HCT116 (cell line): ENCODE data around the gene SLC1A1. TPM values are rescaled to one million over a fixed set of nuclear protein-coding genes. Genes with fewer than 3 reads are reported as not detected.

Source experiments
- ATAC-seq: fragments of 200-7000 bp; cut with Tn5 transposase; 2 replicates; pipeline ENCODE4 v1.9.1; 2020; ENCODE audit warnings: mild to moderate bottlenecking, moderate library complexity
- BruUV-seq: library from RNA; stranded (reverse); fragments of 400-500 nt; replicated peaks from 2 replicates; lab custom pipeline; 2021; lab: Mats Ljungman, UMichigan
- CTCF ChIA-PET: fragments of 300-600 bp; sonication (Branson Sonifier 250); formaldehyde crosslinking; loops from one replicate; lab custom pipeline; 2021; ENCODE audit warnings: antibody characterized with exemption; lab: Charles Lee
- POLR2A ChIA-PET: fragments of 300-600, 350-600 bp; sonication (Branson Sonifier 250); formaldehyde crosslinking; loops from one replicate; lab custom pipeline; 2021; ENCODE audit warnings: antibody characterized with exemption; lab: Charles Lee
- RAD21 ChIA-PET, 2 experiments: fragments of 300-600 bp; sonication (Branson Sonifier 250); formaldehyde crosslinking; loops; one replicate each; lab custom pipeline; 2023; ENCODE audit warnings: low total read pairs in 2 of 2; ENCODE audit not compliant: uncharacterized antibody in 2 of 2, unreplicated experiment in 2 of 2, low non-redundant PET in 1 of 2; lab: Charles Lee
- DNase-seq: peaks from one replicate; pipeline ENCODE4 v3.0.0-alpha.2; 2010; ENCODE audit warnings: low read depth, low spot score
- H2AFZ ChIP-seq: fragments of 200-600 bp; shearing (Covaris generic), sonication (generic); 2 replicates; pipeline ENCODE4 v1.6.1; 2017; ENCODE audit warnings: low read depth, mixed run types, mixed read lengths, antibody characterized with exemption, low read length; ENCODE audit not compliant: poor library complexity, severe bottlenecking
- H3K27ac ChIP-seq: 2 replicates; pipeline ENCODE4 v1.5.1; 2012; ENCODE audit warnings: low read depth, low read length
- H3K27me3 ChIP-seq: fragments of 200-600 bp; sonication (generic); 2 replicates; pipeline ENCODE4 v1.6.1; 2016; ENCODE audit warnings: mixed run types, low read length, mixed read lengths; ENCODE audit not compliant: insufficient read depth
- H3K36me3 ChIP-seq, 2 experiments: fragments of 200-500 bp in 1 of 2; fragments of 200-600 bp in 1 of 2; sonication (Bioruptor generic) in 1 of 2; sonication (generic) in 1 of 2; 2 replicates each; pipeline versions ENCODE4 v1.5.1 to v1.6.1; 2014 to 2016; ENCODE audit warnings: low read length in 2 of 2, inconsistent platforms in 1 of 2, mixed read lengths in 1 of 2, mixed run types in 1 of 2; ENCODE audit not compliant: insufficient read depth in 2 of 2, control insufficient read depth in 1 of 2
- H3K4me1 ChIP-seq, 2 experiments: fragments of 200-600 bp in 1 of 2; sonication (generic) in 1 of 2; 2 replicates each; pipeline versions ENCODE4 v1.5.1 to v1.6.1; 2012 to 2017; ENCODE audit warnings: low read length in 2 of 2, inconsistent platforms in 1 of 2, mild to moderate bottlenecking in 1 of 2, mixed read lengths in 1 of 2, mixed run types in 1 of 2, moderate library complexity in 1 of 2; ENCODE audit not compliant: insufficient read depth in 2 of 2, control insufficient read depth in 1 of 2
- H3K4me2 ChIP-seq: fragments of 200-600 bp; sonication (generic); 2 replicates; pipeline ENCODE4 v1.6.1; 2017; ENCODE audit warnings: mixed run types, low read length, mixed read lengths
- H3K4me3 ChIP-seq, 2 experiments: fragments of 200-600 bp in 1 of 2; sonication (generic) in 1 of 2; replicated peaks in 1 of 2; 2 replicates each; pipeline ENCODE4 v1.5.1; 2011 to 2016; ENCODE audit warnings: low read length in 2 of 2, control low read depth in 1 of 2, low read depth in 1 of 2, mild to moderate bottlenecking in 1 of 2, mixed read lengths in 1 of 2, mixed run types in 1 of 2
- H3K79me2 ChIP-seq: fragments of 200-600 bp; sonication (generic); 2 replicates; pipeline ENCODE4 v1.6.1; 2017; ENCODE audit warnings: mild to moderate bottlenecking, mixed run types, low read length, moderate library complexity, mixed read lengths; ENCODE audit not compliant: insufficient read depth
- H3K9ac ChIP-seq: fragments of 200-600 bp; sonication (generic); 2 replicates; pipeline ENCODE4 v1.6.1; 2016; ENCODE audit warnings: low read length, mixed read lengths
- H3K9me2 ChIP-seq: fragments of 200-600 bp; sonication (generic), shearing (Covaris generic); 2 replicates; pipeline ENCODE4 v1.6.1; 2017; ENCODE audit warnings: mixed run types, mild to moderate bottlenecking, moderate library complexity; ENCODE audit not compliant: insufficient read depth
- H3K9me3 ChIP-seq, 2 experiments: fragments of 200-500 bp in 1 of 2; fragments of 200-600 bp in 1 of 2; sonication (Bioruptor generic) in 1 of 2; sonication (generic) in 1 of 2; 2 replicates each; pipeline ENCODE4 v1.6.1; 2014 to 2017; ENCODE audit warnings: low read length in 2 of 2, mixed read lengths in 2 of 2, inconsistent platforms in 1 of 2, low read depth in 1 of 2, mild to moderate bottlenecking in 1 of 2, mixed run types in 1 of 2, moderate library complexity in 1 of 2; ENCODE audit not compliant: control insufficient read depth in 1 of 2, insufficient read depth in 1 of 2
- H4K20me1 ChIP-seq: fragments of 200-600 bp; sonication (generic), shearing (Covaris generic); 2 replicates; pipeline ENCODE4 v1.6.1; 2017; ENCODE audit warnings: mixed run types, mild to moderate bottlenecking, moderate library complexity; ENCODE audit not compliant: insufficient read depth
- CBX3 ChIP-seq: IDR thresholded peaks from 2 replicates; pipeline ENCODE4 v1.6.1; 2012; ENCODE audit warnings: low read depth
- CEBPB ChIP-seq: IDR thresholded peaks from 2 replicates; pipeline ENCODE4 v1.6.1; 2012; ENCODE audit warnings: low read depth
- EGR1 ChIP-seq: IDR thresholded peaks from 2 replicates; pipeline ENCODE4 v1.6.1; 2012; ENCODE audit warnings: low read depth
- ELF1 ChIP-seq: IDR thresholded peaks from 2 replicates; pipeline ENCODE4 v1.6.1; 2012; ENCODE audit warnings: low read depth, borderline replicate concordance
- EZH2 ChIP-seq: fragments of 200-600 bp; sonication (generic); IDR thresholded peaks from 2 replicates; pipeline ENCODE4 v1.6.1; 2017; ENCODE audit warnings: antibody characterized with exemption, mixed run types
- EZH2phosphoT487 ChIP-seq: fragments of 200-600 bp; IDR thresholded peaks from 2 replicates; pipeline ENCODE4 v1.6.1; 2018; ENCODE audit warnings: antibody characterized with exemption, borderline replicate concordance
- JUND ChIP-seq: IDR thresholded peaks from 2 replicates; pipeline ENCODE4 v1.6.1; 2012
- POLR2A ChIP-seq: IDR thresholded peaks from 2 replicates; pipeline ENCODE4 v1.7.0; 2011; ENCODE audit warnings: borderline replicate concordance; ENCODE audit not compliant: insufficient read depth, insufficient read length; ENCODE audit errors: extremely low read depth
- POLR2AphosphoS5 ChIP-seq: IDR thresholded peaks from 2 replicates; pipeline ENCODE4 v1.6.1; 2011; ENCODE audit warnings: mild to moderate bottlenecking, low read depth, low read length, moderate library complexity
- RAD21 ChIP-seq: IDR thresholded peaks from 2 replicates; pipeline ENCODE4 v1.6.1; 2012; ENCODE audit warnings: low read depth, mild to moderate bottlenecking
- SIN3A ChIP-seq: IDR thresholded peaks from 2 replicates; pipeline ENCODE4 v1.6.1; 2012; ENCODE audit warnings: low read depth
- SP1 ChIP-seq: IDR thresholded peaks from 2 replicates; pipeline ENCODE4 v1.6.1; 2012; ENCODE audit warnings: low read depth
- SRF ChIP-seq: IDR thresholded peaks from 2 replicates; pipeline ENCODE4 v1.6.1; 2012; ENCODE audit warnings: low read depth
- YY1 ChIP-seq: IDR thresholded peaks from 2 replicates; pipeline ENCODE4 v1.6.1; 2011; ENCODE audit warnings: low read length, low read depth, moderate library complexity, mild to moderate bottlenecking; ENCODE audit not compliant: insufficient replicate concordance; ENCODE audit errors: extremely low read depth
- ZFX ChIP-seq: fragments of 450-650 bp; IDR thresholded peaks from 2 replicates; pipeline ENCODE4 v1.6.1; 2017
- intact Hi-C: fragments of 100-400 bp; cut with micrococcal nuclease; formaldehyde crosslinking; loops from 2 replicates; pipeline ENCODE4 v1.10.0; 2022
- total RNA-seq: library from RNA; stranded (reverse); gene quantifications from one replicate; pipeline ENCODE4 v1.2.1, GENCODE V29; 2021; ENCODE audit not compliant: unreplicated experiment
- TF ChIP-seq, protein P1 (sequence below), 3 experiments: fragments of 200-600 bp in 1 of 3; sonication (generic) in 1 of 3; IDR thresholded peaks in 2 of 3; conservative IDR thresholded peaks in 1 of 3; 2 replicates each; pipeline ENCODE4 v1.5.1; 2012 to 2017; ENCODE audit warnings: low read depth in 2 of 3, low read length in 2 of 3, antibody characterized with exemption in 1 of 3, borderline replicate concordance in 1 of 3, control low read depth in 1 of 3, mild to moderate bottlenecking in 1 of 3, mixed read lengths in 1 of 3, mixed run types in 1 of 3, moderate library complexity in 1 of 3; ENCODE audit not compliant: insufficient read depth in 1 of 3
- TF ChIP-seq, protein P2 (sequence below): IDR thresholded peaks from 2 replicates; pipeline ENCODE4 v1.6.1; 2012
- TF ChIP-seq, protein P3 (sequence below): IDR thresholded peaks from 2 replicates; pipeline ENCODE4 v1.6.1; 2011; ENCODE audit warnings: mild to moderate bottlenecking, low read length, moderate library complexity; ENCODE audit not compliant: insufficient replicate concordance; ENCODE audit errors: extremely low read depth

The SLC1A1 gene
- total RNA-seq, 1 experiment from 2014 or later = 6.8 TPM

DNA sequence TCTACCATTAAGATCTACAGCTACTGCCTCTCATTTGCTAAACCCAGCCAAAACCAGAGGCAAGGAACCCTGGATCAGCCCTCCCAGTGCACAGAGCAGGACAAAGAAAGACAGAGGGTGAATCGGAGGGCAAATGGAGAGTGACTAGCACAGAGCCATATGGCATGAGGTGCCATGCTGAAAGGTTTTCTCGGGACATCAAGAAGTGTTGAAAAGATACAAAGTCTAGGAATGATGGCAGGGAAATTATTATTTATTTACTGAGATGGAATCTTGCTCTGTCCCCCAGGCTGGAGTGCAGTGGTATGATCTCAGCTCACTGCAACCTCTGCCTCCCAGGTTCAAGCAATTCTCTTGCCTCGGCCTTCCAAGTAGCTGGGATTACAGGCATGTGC is 19.3 kb downstream of the SLC1A1 start:
- H3K9me2 ChIP-seq = no peaks in the 10 kb centered on the region
- RAD21 ChIA-PET = no interaction called here
- POLR2A ChIA-PET = no interaction called here
- BruUV-seq = no TSS peak
- H4K20me1 ChIP-seq = no peaks in the 10 kb centered on the region
- no peak for TF ChIP-seq RAD21
- no peak for TF ChIP-seq SRF
- no peak for TF ChIP-seq JUND
- no peak for TF ChIP-seq ZFX
- TF ChIP-seq EZH2 = no peak
- no peak for TF ChIP-seq ELF1
- TF ChIP-seq EZH2phosphoT487 = no peak
- TF ChIP-seq CEBPB = no peak
- TF ChIP-seq SIN3A = no peak
- TF ChIP-seq CBX3 = no peak
- no peak for TF ChIP-seq YY1
- no peak overlapping the region for H3K4me2 ChIP-seq
- DNase-seq (no peak), ATAC-seq (no peak)
- H3K9me3 ChIP-seq = no peaks in the 10 kb centered on the region
- no peak overlapping the region for H3K9ac ChIP-seq
- no peaks in the 10 kb centered on the region for H3K27me3 ChIP-seq
- H3K4me1 ChIP-seq = peaks cover 7 to 13% of the 10 kb centered on the region in 2 experiments; a peak in 3 of 4 replicates
- no peaks in the 10 kb centered on the region for H3K36me3 ChIP-seq
- CTCF ChIA-PET = no interaction called here
- no peak overlapping the region for H2AFZ ChIP-seq
- H3K27ac ChIP-seq = no peak overlapping the region
- H3K79me2 ChIP-seq = no peaks in the 10 kb centered on the region
- no peak overlapping the region for H3K4me3 ChIP-seq
- intact Hi-C loops = no loop called here

DNA sequence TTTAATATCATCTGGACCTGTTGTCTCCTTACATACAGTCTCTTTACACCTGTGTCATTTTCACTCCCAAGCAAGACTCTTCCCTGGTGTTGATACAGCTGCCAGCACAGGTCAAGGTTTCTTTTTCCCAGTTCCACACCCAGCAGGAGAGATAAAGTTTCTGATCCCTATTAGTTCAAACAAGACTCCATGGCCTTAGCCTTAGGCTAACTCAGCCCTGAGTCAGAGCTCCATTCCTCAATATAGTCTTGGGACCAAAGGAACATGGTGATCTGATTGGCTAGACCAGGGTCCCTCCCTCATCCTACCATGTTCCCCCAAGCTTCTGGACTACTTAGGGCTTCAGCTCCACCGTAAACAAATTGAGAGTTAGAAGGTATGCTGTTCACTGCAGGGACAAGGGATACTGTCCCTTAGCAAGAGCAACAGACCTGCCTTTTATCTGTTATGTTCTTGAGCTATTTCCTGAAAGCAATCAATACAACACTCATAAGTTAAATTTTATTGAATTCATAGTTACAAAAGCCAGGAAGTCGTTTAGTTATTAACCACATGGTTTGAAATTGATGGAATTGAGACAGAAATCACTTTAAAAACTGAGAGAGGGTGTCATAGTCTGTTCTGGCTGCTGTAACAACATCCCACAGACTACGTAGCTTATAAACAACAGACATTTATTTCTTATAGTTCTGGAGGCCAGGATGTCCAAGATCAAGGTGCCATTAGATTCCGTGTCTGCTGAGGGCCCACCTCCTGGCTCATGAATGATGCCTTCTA is 20.5 kb downstream of the SLC1A1 start:
- Histone ChIP-seq H3K4me3 (no peak overlapping the region), H3K9ac (no peak overlapping the region), H3K36me3 (no peaks in the 10 kb centered on the region), H3K9me2 (no peaks in the 10 kb centered on the region), H3K27me3 (no peaks in the 10 kb centered on the region), H3K9me3 (no peaks in the 10 kb centered on the region), H3K27ac (no peak overlapping the region), H2AFZ (no peak overlapping the region), H3K4me1 (peaks cover 7 to 13% of the 10 kb centered on the region in 2 experiments; a peak in 3 of 4 replicates), H3K4me2 (no peak overlapping the region), H4K20me1 (no peaks in the 10 kb centered on the region), H3K79me2 (no peaks in the 10 kb centered on the region)
- ATAC-seq = no peak; the same call in 1 of the 2 replicates
- no TSS peak for BruUV-seq
- intact Hi-C loops = no loop called here
- ChIA-PET CTCF (no interaction called here), POLR2A (no interaction called here), RAD21 (no interaction called here)
- DNase-seq = no peak
- TF ChIP-seq SIN3A (no peak), EZH2 (no peak), JUND (no peak), EGR1 (no peak), CBX3 (no peak), ZFX (no peak), POLR2AphosphoS5 (no peak), POLR2A (no peak), SP1 (no peak)
- TF ChIP-seq, protein P1, sequence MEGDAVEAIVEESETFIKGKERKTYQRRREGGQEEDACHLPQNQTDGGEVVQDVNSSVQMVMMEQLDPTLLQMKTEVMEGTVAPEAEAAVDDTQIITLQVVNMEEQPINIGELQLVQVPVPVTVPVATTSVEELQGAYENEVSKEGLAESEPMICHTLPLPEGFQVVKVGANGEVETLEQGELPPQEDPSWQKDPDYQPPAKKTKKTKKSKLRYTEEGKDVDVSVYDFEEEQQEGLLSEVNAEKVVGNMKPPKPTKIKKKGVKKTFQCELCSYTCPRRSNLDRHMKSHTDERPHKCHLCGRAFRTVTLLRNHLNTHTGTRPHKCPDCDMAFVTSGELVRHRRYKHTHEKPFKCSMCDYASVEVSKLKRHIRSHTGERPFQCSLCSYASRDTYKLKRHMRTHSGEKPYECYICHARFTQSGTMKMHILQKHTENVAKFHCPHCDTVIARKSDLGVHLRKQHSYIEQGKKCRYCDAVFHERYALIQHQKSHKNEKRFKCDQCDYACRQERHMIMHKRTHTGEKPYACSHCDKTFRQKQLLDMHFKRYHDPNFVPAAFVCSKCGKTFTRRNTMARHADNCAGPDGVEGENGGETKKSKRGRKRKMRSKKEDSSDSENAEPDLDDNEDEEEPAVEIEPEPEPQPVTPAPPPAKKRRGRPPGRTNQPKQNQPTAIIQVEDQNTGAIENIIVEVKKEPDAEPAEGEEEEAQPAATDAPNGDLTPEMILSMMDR (IDR thresholded peaks at IDR 0.05 in 2 of 3, conservative IDR thresholded peaks at IDR 0.05 in 1 of 3; ENCODE audit: borderline replicate concordance in 1 of 3, insufficient read depth in 1 of 3, low read depth in 2 of 3, low read length in 2 of 3) = no peak
- TF ChIP-seq, protein P2, sequence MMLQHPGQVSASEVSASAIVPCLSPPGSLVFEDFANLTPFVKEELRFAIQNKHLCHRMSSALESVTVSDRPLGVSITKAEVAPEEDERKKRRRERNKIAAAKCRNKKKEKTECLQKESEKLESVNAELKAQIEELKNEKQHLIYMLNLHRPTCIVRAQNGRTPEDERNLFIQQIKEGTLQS = no peak
- TF ChIP-seq, protein P3, sequence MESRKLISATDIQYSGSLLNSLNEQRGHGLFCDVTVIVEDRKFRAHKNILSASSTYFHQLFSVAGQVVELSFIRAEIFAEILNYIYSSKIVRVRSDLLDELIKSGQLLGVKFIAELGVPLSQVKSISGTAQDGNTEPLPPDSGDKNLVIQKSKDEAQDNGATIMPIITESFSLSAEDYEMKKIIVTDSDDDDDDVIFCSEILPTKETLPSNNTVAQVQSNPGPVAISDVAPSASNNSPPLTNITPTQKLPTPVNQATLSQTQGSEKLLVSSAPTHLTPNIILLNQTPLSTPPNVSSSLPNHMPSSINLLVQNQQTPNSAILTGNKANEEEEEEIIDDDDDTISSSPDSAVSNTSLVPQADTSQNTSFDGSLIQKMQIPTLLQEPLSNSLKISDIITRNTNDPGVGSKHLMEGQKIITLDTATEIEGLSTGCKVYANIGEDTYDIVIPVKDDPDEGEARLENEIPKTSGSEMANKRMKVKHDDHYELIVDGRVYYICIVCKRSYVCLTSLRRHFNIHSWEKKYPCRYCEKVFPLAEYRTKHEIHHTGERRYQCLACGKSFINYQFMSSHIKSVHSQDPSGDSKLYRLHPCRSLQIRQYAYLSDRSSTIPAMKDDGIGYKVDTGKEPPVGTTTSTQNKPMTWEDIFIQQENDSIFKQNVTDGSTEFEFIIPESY = no peak
